Tongue (tissue), 2 donors: ENCODE measurements around the gene TYSND1. TPM values are rescaled to one million over a fixed set of nuclear protein-coding genes. Genes with fewer than 3 reads are reported as not detected.
A peak's percentile ranks its signal among the peaks of the same experiment; 100 is the strongest.
"Not testable (repeated sequence)": the region's sequence is repeated elsewhere in the genome, so short reads cannot be mapped to it uniquely, and the experiment has no call there.

Experiments
- DNase-seq: peaks from one replicate; pipeline ENCODE4 v3.0.0-alpha.2; 2015
- total RNA-seq: library from RNA; depleted of rRNA; stranded (reverse); fragments of >200 nt; gene quantifications from one replicate; pipeline ENCODE4 v1.2.3, GENCODE V29; 2014

TYSND1 gene
- 14.0 TPM for total RNA-seq

GRCh38 chr10:70146489-70147258 lies at the start of gene TYSND1:
TSS of gene TYSND1 (minus strand) at chr10:70146700. CDS start at chr10:70146586, 114 bp downstream.
- DNase-seq = peak; percentile 99

GRCh38 chr10:70193391-70193844 lies 46.9 kb upstream of the TYSND1 start:
- no peak for DNase-seq

GRCh38 chr10:70192326-70192968 lies 45.9 kb upstream of the TYSND1 start:
- peak; percentile 81 for DNase-seq

GRCh38 chr10:70191972-70192305 lies 45.4 kb upstream of the TYSND1 start:
- peak; percentile 24 for DNase-seq

- no peak for DNase-seq
Measured at GRCh38 chr10:70191161-70191971, 44.9 kb upstream of the TYSND1 start.

GRCh38 chr10:70190581-70190980 lies 44.1 kb upstream of the TYSND1 start:
- peak; percentile 11 for DNase-seq

- no peak for DNase-seq
Measured at GRCh38 chr10:70190102-70190501, 43.6 kb upstream of the TYSND1 start.

- DNase-seq = no peak
Measured at GRCh38 chr10:70188768-70189167, 42.3 kb upstream of the TYSND1 start.

- DNase-seq = no peak
Measured at GRCh38 chr10:70186571-70186970, 40.1 kb upstream of the TYSND1 start.

GRCh38 chr10:70186090-70186489 lies 39.6 kb upstream of the TYSND1 start:
- DNase-seq = no peak

- no peak for DNase-seq
Measured at GRCh38 chr10:70183304-70183703, 36.8 kb upstream of the TYSND1 start.

GRCh38 chr10:70179209-70179608 lies 32.7 kb upstream of the TYSND1 start:
- not testable (repeated sequence) for DNase-seq

- no peak for DNase-seq
Measured at GRCh38 chr10:70178139-70178725, 31.7 kb upstream of the TYSND1 start.

- no peak for DNase-seq
Measured at GRCh38 chr10:70176441-70176840, 29.9 kb upstream of the TYSND1 start.

- DNase-seq = no peak
Measured at GRCh38 chr10:70175516-70175915, 29.0 kb upstream of the TYSND1 start.

- DNase-seq = no peak
Measured at GRCh38 chr10:70174058-70174741, 27.7 kb upstream of the TYSND1 start.

GRCh38 chr10:70169649-70170364 lies 23.3 kb upstream of the TYSND1 start:
- no peak for DNase-seq

GRCh38 chr10:70169011-70169410 lies 22.5 kb upstream of the TYSND1 start:
- DNase-seq = no peak

GRCh38 chr10:70167246-70167645 lies 20.7 kb upstream of the TYSND1 start:
- peak; percentile 31 for DNase-seq

GRCh38 chr10:70166394-70166793 lies 19.9 kb upstream of the TYSND1 start:
- no peak for DNase-seq

- DNase-seq = no peak
Measured at GRCh38 chr10:70164163-70164562, 17.7 kb upstream of the TYSND1 start.
